Measurements from ENCODE around the gene FAM50A.
A peak's percentile ranks its signal among the peaks of the same experiment; 100 is the strongest.

FAM50A gene

GRCh38 chrX:154404625-154405192 lies 39.2 kb upstream of the FAM50A start:
- Histone ChIP-seq H3K4me3 (ENCODE audit: insufficient read length, low read depth) (no peak overlapping the region), H3K27me3 (ENCODE audit: insufficient read depth, insufficient read length) (no peaks in the 10 kb centered on the region)

GRCh38 chrX:154408659-154409221 lies 35.2 kb upstream of the FAM50A start:
- peak overlapping the region; percentile 18 for H3K4me3 ChIP-seq (ENCODE audit: insufficient read length, low read depth)
- no peak for DNase-seq (ENCODE audit: low read depth, low spot score)
- TF ChIP-seq ZNF274 (IDR thresholded peaks at IDR 0.05; ENCODE audit: low read depth, low read length) (no peak), YY1 (IDR thresholded peaks at IDR 0.05; ENCODE audit: insufficient read depth, insufficient read length) (no peak), SUZ12 (IDR thresholded peaks at IDR 0.05; ENCODE audit: extremely low read depth, insufficient read depth, insufficient read length) (no peak)
- peaks cover 1% of the 10 kb centered on the region for H3K4me1 ChIP-seq (ENCODE audit: insufficient read depth, insufficient read length)
- no peaks in the 10 kb centered on the region for H3K9me3 ChIP-seq (ENCODE audit: insufficient read depth, low read length)
- H3K27me3 ChIP-seq (ENCODE audit: insufficient read depth, insufficient read length) = no peaks in the 10 kb centered on the region
- H3K9ac ChIP-seq (ENCODE audit: insufficient read length, low read depth) = peak overlapping the region; percentile 64
- H3K36me3 ChIP-seq (ENCODE audit: insufficient read depth, insufficient read length, low read length) = peaks cover 3% of the 10 kb centered on the region

More at GRCh38 chrX:154404625-154405192, 39.2 kb upstream of the FAM50A start:
- Histone ChIP-seq H3K4me1 (ENCODE audit: insufficient read depth, insufficient read length) (peaks cover 1% of the 10 kb centered on the region), H3K36me3 (ENCODE audit: insufficient read depth, insufficient read length, low read length) (peaks cover 15% of the 10 kb centered on the region), H3K9me3 (ENCODE audit: insufficient read depth, low read length) (no peaks in the 10 kb centered on the region), H3K9ac (ENCODE audit: insufficient read length, low read depth) (no peak overlapping the region)
- no peak for TF ChIP-seq YY1 (IDR thresholded peaks at IDR 0.05; ENCODE audit: insufficient read depth, insufficient read length)
- TF ChIP-seq ZNF274 (IDR thresholded peaks at IDR 0.05; ENCODE audit: low read depth, low read length) = no peak
- TF ChIP-seq SUZ12 (IDR thresholded peaks at IDR 0.05; ENCODE audit: extremely low read depth, insufficient read depth, insufficient read length) = no peak
- DNase-seq (ENCODE audit: low read depth, low spot score) = no peak

- no peak for TF ChIP-seq ZNF274 (IDR thresholded peaks at IDR 0.05; ENCODE audit: low read depth, low read length)
- TF ChIP-seq YY1 (IDR thresholded peaks at IDR 0.05; ENCODE audit: insufficient read depth, insufficient read length) = no peak
- TF ChIP-seq SUZ12 (IDR thresholded peaks at IDR 0.05; ENCODE audit: extremely low read depth, insufficient read depth, insufficient read length) = no peak
- H3K9ac ChIP-seq (ENCODE audit: insufficient read length, low read depth) = peak within 1 kb of the TSS; percentile 64
- H3K4me1 ChIP-seq (ENCODE audit: insufficient read depth, insufficient read length) = peaks cover 1% of the 10 kb centered on the region
- H3K27me3 ChIP-seq (ENCODE audit: insufficient read depth, insufficient read length) = no peaks in the 10 kb centered on the region
- DNase-seq (ENCODE audit: low read depth, low spot score) = no peak
- H3K9me3 ChIP-seq (ENCODE audit: insufficient read depth, low read length) = no peaks in the 10 kb centered on the region
- H3K4me3 ChIP-seq (ENCODE audit: insufficient read length, low read depth) = peak within 1 kb of the TSS; percentile 18
- peaks cover 6% of the 10 kb centered on the region for H3K36me3 ChIP-seq (ENCODE audit: insufficient read depth, insufficient read length, low read length)
Measured at GRCh38 chrX:154409222-154409871, 34.6 kb upstream of the FAM50A start, which contains the start of gene DNASE1L1. TSS of gene DNASE1L1 (minus strand) at chrX:154409254. CDS start at chrX:154405568, 3,686 bp downstream.

DNA sequence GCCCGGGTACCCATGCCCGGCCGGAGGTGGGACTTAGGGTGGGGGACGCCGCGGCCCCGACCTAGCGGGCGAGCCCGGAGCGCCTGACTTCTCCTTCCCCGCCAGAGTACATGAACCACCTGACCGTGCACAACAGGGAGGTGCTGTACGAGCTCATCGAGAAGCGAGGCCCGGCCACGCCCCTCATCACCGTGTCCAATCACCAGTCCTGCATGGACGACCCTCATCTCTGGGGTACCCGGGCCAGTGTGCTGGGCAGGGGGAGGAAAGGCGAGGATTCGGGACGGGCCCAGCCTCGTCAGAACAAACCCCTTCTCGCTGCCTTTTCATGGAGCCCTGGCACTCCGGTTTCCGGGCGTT lies 32.0 kb upstream of the FAM50A start:
- no peak for TF ChIP-seq SUZ12 (IDR thresholded peaks at IDR 0.05; ENCODE audit: extremely low read depth, insufficient read depth, insufficient read length)
- no peak for TF ChIP-seq ZNF274 (IDR thresholded peaks at IDR 0.05; ENCODE audit: low read depth, low read length)
- TF ChIP-seq YY1 (IDR thresholded peaks at IDR 0.05; ENCODE audit: insufficient read depth, insufficient read length) = no peak
- H3K9me3 ChIP-seq (ENCODE audit: insufficient read depth, low read length) = no peaks in the 10 kb centered on the region
- no peaks in the 10 kb centered on the region for H3K27me3 ChIP-seq (ENCODE audit: insufficient read depth, insufficient read length)
- peaks cover 6% of the 10 kb centered on the region for H3K36me3 ChIP-seq (ENCODE audit: insufficient read depth, insufficient read length, low read length)
- H3K4me3 ChIP-seq (ENCODE audit: insufficient read length, low read depth) = peak overlapping the region; percentile 50
- DNase-seq (ENCODE audit: low read depth, low spot score) = no peak
- peaks cover 1% of the 10 kb centered on the region for H3K4me1 ChIP-seq (ENCODE audit: insufficient read depth, insufficient read length)
- H3K9ac ChIP-seq (ENCODE audit: insufficient read length, low read depth) = peak overlapping the region; percentile 76

GRCh38 chrX:154412468-154412867 lies 31.5 kb upstream of the FAM50A start:
- Histone ChIP-seq H3K9ac (ENCODE audit: insufficient read length, low read depth) (no peak overlapping the region), H3K9me3 (ENCODE audit: insufficient read depth, low read length) (no peaks in the 10 kb centered on the region)
- DNase-seq (ENCODE audit: low read depth, low spot score) = no peak

DNA sequence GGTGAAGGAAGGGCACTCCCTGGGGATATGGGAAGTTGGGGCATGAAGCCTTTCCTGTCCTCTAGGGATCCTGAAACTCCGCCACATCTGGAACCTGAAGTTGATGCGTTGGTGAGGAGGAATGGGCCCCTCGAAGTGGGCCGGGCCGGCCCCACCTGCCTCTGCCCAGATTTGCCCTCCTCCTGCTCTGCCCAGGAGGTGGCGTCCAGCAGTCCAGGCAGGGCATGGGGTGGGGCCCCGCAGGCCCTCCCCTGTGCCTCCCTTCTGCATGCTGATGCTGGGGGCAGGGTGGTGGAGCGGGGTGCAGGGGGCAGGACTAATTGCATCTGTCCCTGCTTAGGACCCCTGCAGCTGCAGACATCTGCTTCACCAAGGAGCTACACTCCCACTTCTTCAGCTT lies 30.8 kb upstream of the FAM50A start:
- peaks cover 1% of the 10 kb centered on the region for H3K4me1 ChIP-seq (ENCODE audit: insufficient read depth, insufficient read length)

More at GRCh38 chrX:154412468-154412867, 31.5 kb upstream of the FAM50A start:
- Histone ChIP-seq H3K4me1 (ENCODE audit: insufficient read depth, insufficient read length) (peaks cover 1% of the 10 kb centered on the region), H3K36me3 (ENCODE audit: insufficient read depth, insufficient read length, low read length) (peaks cover 6% of the 10 kb centered on the region), H3K4me3 (ENCODE audit: insufficient read length, low read depth) (no peak overlapping the region), H3K27me3 (ENCODE audit: insufficient read depth, insufficient read length) (no peaks in the 10 kb centered on the region)
- TF ChIP-seq ZNF274 (IDR thresholded peaks at IDR 0.05; ENCODE audit: low read depth, low read length) (no peak), YY1 (IDR thresholded peaks at IDR 0.05; ENCODE audit: insufficient read depth, insufficient read length) (no peak), SUZ12 (IDR thresholded peaks at IDR 0.05; ENCODE audit: extremely low read depth, insufficient read depth, insufficient read length) (no peak)

DNA sequence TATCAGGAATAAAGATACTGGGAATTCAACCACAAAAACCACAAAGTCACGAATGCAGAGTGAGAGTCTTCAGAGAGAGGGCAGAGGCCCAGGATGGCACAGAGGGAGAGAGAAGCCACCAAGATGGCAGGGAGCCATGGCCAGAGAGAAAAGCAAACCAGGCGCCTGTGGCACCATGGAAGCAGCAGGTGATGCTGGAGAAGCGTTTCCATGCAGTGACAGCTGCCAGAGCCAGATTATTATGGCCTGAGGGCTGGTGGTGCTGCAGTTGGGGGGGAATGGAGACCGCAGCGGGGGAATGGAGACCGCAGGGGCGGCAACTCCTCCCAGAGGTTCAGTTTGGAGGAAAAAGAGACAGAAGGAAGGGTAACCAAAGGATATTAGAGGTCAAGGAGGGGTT lies 26.8 kb upstream of the FAM50A start:
- Histone ChIP-seq H3K4me3 (ENCODE audit: insufficient read length, low read depth) (no peak overlapping the region), H3K9me3 (ENCODE audit: insufficient read depth, low read length) (no peaks in the 10 kb centered on the region), H3K36me3 (ENCODE audit: insufficient read depth, insufficient read length, low read length) (peaks cover 6% of the 10 kb centered on the region), H3K4me1 (ENCODE audit: insufficient read depth, insufficient read length) (no peaks in the 10 kb centered on the region), H3K9ac (ENCODE audit: insufficient read length, low read depth) (no peak overlapping the region), H3K27me3 (ENCODE audit: insufficient read depth, insufficient read length) (no peaks in the 10 kb centered on the region)
- no peak for TF ChIP-seq YY1 (IDR thresholded peaks at IDR 0.05; ENCODE audit: insufficient read depth, insufficient read length)
- no peak for TF ChIP-seq ZNF274 (IDR thresholded peaks at IDR 0.05; ENCODE audit: low read depth, low read length)
- no peak for TF ChIP-seq SUZ12 (IDR thresholded peaks at IDR 0.05; ENCODE audit: extremely low read depth, insufficient read depth, insufficient read length)
- no peak for DNase-seq (ENCODE audit: low read depth, low spot score)

More for the DNA sequence above, 30.8 kb upstream of the FAM50A start:
- H3K9me3 ChIP-seq (ENCODE audit: insufficient read depth, low read length) = no peaks in the 10 kb centered on the region
- H3K4me3 ChIP-seq (ENCODE audit: insufficient read length, low read depth) = no peak overlapping the region
- H3K9ac ChIP-seq (ENCODE audit: insufficient read length, low read depth) = no peak overlapping the region
- H3K27me3 ChIP-seq (ENCODE audit: insufficient read depth, insufficient read length) = no peaks in the 10 kb centered on the region
- no peak for DNase-seq (ENCODE audit: low read depth, low spot score)
- H3K36me3 ChIP-seq (ENCODE audit: insufficient read depth, insufficient read length, low read length) = peaks cover 6% of the 10 kb centered on the region
- TF ChIP-seq SUZ12 (IDR thresholded peaks at IDR 0.05; ENCODE audit: extremely low read depth, insufficient read depth, insufficient read length) (no peak), ZNF274 (IDR thresholded peaks at IDR 0.05; ENCODE audit: low read depth, low read length) (no peak), YY1 (IDR thresholded peaks at IDR 0.05; ENCODE audit: insufficient read depth, insufficient read length) (no peak)

All from NT2/D1 (cell line).